Measurements from ENCODE around the gene ATP8A1.

Gene ATP8A1

GRCh38 chr4:42678512-42678911 lies 21.6 kb upstream of the ATP8A1 start:
- no peak overlapping the region for H3K4me3 ChIP-seq (ENCODE audit: low read depth, low read length)
- TF ChIP-seq CTCF (IDR thresholded peaks at IDR 0.05; ENCODE audit: low read depth, low read length, missing control alignments) = no peak
- DNase-seq (ENCODE audit: low read depth) = no peak

- H3K4me3 ChIP-seq (ENCODE audit: low read depth, low read length) = no peak overlapping the region
- no peak for TF ChIP-seq CTCF (IDR thresholded peaks at IDR 0.05; ENCODE audit: low read depth, low read length, missing control alignments)
Measured at GRCh38 chr4:42676066-42676951, 19.4 kb upstream of the ATP8A1 start.

GRCh38 chr4:42673082-42673425 lies 16.1 kb upstream of the ATP8A1 start:
- H3K4me3 ChIP-seq (ENCODE audit: low read depth, low read length) = no peak overlapping the region
- DNase-seq (ENCODE audit: low read depth) = no peak
- no peak for TF ChIP-seq CTCF (IDR thresholded peaks at IDR 0.05; ENCODE audit: low read depth, low read length, missing control alignments)

More at GRCh38 chr4:42676066-42676951, 19.4 kb upstream of the ATP8A1 start:
- DNase-seq (ENCODE audit: low read depth) = no peak

- H3K4me3 ChIP-seq (ENCODE audit: low read depth, low read length) = no peak overlapping the region
- DNase-seq (ENCODE audit: low read depth) = no peak
- no peak for TF ChIP-seq CTCF (IDR thresholded peaks at IDR 0.05; ENCODE audit: low read depth, low read length, missing control alignments)
Measured at GRCh38 chr4:42672359-42673081, 15.6 kb upstream of the ATP8A1 start.

- no peak for TF ChIP-seq CTCF (IDR thresholded peaks at IDR 0.05; ENCODE audit: low read depth, low read length, missing control alignments)
- H3K4me3 ChIP-seq (ENCODE audit: low read depth, low read length) = no peak overlapping the region
- no peak for DNase-seq (ENCODE audit: low read depth)
Measured at GRCh38 chr4:42671431-42672194, 14.7 kb upstream of the ATP8A1 start.

- no peak overlapping the region; the same call in 1 of the 2 replicates for H3K4me3 ChIP-seq (ENCODE audit: low read depth, low read length)
Measured at GRCh38 chr4:42658261-42658660, 1.4 kb upstream of the ATP8A1 start.

More at GRCh38 chr4:42658261-42658660, 1.4 kb upstream of the ATP8A1 start:
- no peak for DNase-seq (ENCODE audit: low read depth)
- no peak for TF ChIP-seq CTCF (IDR thresholded peaks at IDR 0.05; ENCODE audit: low read depth, low read length, missing control alignments)

Data from GM12864 (cell line).